VCaP (cell line): Measurements from ENCODE around the gene CNGB1.

Source experiments
- H3K27ac ChIP-seq: fragments of 450-650 bp; 2 replicates; pipeline ENCODE4 v1.5.1; 2017
- TF ChIP-seq, protein P1 (sequence below): fragments of 450-650 bp; conservative IDR thresholded peaks from 2 replicates; pipeline ENCODE4 v1.5.1; 2017; ENCODE audit warnings: mild to moderate bottlenecking, moderate library complexity

The CNGB1 gene

GRCh38 chr16:57956924-57957672, 13.8 kb downstream of the CNGB1 start:
- no peak overlapping the region for H3K27ac ChIP-seq
- TF ChIP-seq, protein P1, sequence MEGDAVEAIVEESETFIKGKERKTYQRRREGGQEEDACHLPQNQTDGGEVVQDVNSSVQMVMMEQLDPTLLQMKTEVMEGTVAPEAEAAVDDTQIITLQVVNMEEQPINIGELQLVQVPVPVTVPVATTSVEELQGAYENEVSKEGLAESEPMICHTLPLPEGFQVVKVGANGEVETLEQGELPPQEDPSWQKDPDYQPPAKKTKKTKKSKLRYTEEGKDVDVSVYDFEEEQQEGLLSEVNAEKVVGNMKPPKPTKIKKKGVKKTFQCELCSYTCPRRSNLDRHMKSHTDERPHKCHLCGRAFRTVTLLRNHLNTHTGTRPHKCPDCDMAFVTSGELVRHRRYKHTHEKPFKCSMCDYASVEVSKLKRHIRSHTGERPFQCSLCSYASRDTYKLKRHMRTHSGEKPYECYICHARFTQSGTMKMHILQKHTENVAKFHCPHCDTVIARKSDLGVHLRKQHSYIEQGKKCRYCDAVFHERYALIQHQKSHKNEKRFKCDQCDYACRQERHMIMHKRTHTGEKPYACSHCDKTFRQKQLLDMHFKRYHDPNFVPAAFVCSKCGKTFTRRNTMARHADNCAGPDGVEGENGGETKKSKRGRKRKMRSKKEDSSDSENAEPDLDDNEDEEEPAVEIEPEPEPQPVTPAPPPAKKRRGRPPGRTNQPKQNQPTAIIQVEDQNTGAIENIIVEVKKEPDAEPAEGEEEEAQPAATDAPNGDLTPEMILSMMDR = no peak

DNA sequence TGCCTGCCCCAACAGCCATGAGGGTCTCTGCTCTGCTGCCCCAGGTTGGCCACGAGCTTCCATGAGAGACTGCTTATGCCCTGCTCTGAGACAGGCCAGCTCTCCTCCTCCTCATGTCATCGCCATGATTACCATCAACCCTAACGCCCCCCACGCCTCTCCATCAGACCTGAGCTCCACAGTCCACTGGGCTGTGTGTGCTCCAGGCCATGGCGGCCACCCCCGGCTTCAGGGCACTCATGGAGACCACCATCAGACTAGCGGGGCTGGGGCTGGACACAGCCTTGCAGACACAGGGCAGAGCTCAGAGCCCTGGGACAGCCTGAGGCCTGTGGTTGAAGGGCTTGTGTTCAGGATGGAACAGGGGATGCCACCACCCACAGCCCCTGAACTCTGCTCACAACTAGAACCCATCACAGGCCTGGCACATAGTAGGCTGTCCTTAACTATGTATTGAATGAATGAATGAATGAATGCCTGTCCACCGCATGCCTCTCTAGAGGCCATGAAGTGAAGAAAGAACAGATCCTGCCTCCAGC, 14.6 kb downstream of the CNGB1 start:
- H3K27ac ChIP-seq = no peak overlapping the region
- TF ChIP-seq, protein P1 = no peak

DNA sequence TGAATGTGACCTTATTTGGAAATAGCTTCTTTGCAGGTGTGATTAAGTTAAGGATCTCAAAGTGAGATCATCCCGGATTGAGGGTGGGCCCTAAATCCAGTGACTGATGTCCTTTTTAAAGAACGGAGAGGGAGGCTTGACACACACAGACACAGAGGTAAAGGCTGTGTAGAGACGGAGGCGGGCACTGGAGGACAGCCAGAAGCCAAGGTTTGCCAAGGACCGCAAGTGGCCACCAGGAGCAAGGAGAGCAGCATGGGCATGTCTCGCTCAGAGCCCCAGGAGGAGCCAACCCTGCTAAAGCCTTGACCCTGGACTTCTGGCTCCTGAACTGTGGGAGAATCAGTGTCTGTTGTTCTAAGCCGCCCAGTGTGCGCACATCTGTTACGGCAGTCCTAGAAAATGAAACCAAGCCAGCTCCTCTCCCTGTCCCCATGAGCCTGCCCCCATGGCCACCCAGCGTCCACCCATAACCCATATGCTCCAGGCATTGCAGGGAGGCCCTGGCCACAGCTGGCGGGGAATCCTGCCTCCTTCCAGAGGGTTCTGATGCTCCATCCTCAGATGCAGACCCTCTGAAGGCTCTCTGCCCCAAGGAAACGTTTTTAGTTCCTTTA, 15.2 kb downstream of the CNGB1 start:
- TF ChIP-seq, protein P1 = no peak
- H3K27ac ChIP-seq = no peak overlapping the region

- H3K27ac ChIP-seq = no peak overlapping the region
- TF ChIP-seq, protein P1 = no peak
Observed at GRCh38 chr16:57953857-57954256, 17.1 kb downstream of the CNGB1 start.

DNA sequence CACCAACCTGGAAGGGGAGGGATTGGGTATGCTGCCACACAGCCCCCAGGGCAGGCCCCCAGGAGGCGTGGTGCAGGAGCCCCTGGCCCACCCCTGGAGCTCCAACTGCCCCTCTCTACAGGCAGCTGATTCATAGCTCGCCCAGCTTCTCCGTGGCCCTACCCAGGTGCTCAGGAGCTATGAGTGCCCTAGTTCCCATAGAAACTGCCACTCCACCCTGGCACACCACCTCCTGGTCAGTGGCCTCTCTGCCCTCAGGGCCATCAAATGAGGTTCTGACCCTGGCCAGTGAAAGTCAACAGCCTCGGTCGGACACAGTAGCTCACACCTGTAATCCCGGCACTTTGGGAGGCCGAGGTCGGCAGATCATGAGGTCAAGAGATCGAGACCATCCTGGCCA, 18.0 kb downstream of the CNGB1 start:
- TF ChIP-seq, protein P1 = no peak
- H3K27ac ChIP-seq = no peak overlapping the region

DNA sequence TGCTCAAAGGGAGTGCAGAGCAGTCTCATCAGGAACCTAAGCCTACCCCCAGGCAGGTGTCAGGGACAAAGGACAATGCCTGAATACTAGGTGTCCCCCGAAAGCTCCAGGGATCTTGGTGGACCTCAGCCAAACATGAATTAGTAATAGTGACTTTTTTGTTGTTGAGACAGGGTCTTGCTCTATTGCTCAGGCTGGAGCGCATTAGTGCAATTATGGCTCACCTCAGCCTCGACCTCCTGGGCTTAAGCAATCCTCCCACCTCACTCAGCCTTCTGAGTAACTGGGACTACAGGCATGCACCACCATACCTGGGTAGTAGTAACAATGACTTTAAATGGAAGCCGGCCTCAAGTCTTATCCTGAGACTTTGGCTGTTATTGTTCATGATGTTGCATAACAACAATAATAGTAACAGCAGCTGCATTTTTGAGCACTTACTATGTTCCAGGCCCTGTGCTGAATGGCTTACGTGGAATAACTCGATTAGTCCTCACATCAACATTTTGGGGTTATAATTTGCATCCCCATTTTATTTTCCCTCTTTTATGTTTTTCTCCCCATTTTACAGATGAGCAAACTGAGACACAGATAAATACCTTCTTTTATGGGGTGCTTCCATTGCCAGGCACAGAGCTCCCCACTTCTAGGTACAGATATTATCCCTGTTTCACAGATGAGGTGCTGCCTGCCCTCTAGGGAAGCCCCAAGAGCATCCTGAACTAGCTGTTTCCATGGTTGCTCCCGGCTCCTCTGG, 19.5 kb downstream of the CNGB1 start:
- TF ChIP-seq, protein P1 = no peak
- no peak overlapping the region for H3K27ac ChIP-seq

- TF ChIP-seq, protein P1 = no peak
- H3K27ac ChIP-seq = no peak overlapping the region
Observed at GRCh38 chr16:57950382-57950781, 20.5 kb downstream of the CNGB1 start.
